ENCODE results near the gene PGM2. TPM values are rescaled to one million over a fixed set of nuclear protein-coding genes. Genes with fewer than 3 reads are reported as not detected.

The PGM2 gene
- total and polyA plus RNA-seq, 7 donors, result 1.1 to 4.7 (median 2.5) TPM

DNA sequence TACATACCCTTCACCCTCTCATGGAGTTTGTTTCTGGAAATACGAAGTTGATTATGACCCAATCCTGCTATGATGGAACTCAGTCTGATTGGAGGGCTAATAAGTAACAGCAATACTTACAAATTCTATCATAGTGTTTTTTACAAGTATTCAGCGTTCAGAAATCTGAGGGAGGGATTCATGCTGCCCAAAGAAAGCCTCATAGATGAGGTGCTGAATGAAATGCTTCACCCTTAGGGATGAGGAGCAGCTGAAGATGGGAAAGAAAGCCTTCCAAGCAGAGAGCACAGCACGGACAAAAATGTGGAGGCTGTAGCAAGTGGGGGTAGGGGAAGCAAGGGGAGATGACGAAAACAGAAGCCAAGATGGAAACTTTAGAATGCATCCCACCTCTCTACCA, 36.5 kb downstream of the PGM2 start:
- intact Hi-C loops (cut with DNase I), result no loop called here
- Histone ChIP-seq H3K4me3 (no peak overlapping the region), H3K27me3 (ENCODE audit: insufficient read depth in 3 of 3, low read length in 2 of 3) (no peaks in the 10 kb centered on the region), H3K36me3 (ENCODE audit: insufficient read depth in 1 of 2, low read depth in 1 of 2) (peaks cover 0 to 6% of the 10 kb centered on the region in 2 donors), H3K9me3 (no peaks in the 10 kb centered on the region), H3K4me1 (no peaks in the 10 kb centered on the region), H3K27ac (no peak overlapping the region)
- DNase-seq, result no peak
- WGBS, 3 donors, result 86 to 89% (median 88%) methylated on average over 4 of the region's 4 CpGs
- TF ChIP-seq CTCF (IDR thresholded peaks at IDR 0.05), result no peak
- ATAC-seq, result no peak

DNA sequence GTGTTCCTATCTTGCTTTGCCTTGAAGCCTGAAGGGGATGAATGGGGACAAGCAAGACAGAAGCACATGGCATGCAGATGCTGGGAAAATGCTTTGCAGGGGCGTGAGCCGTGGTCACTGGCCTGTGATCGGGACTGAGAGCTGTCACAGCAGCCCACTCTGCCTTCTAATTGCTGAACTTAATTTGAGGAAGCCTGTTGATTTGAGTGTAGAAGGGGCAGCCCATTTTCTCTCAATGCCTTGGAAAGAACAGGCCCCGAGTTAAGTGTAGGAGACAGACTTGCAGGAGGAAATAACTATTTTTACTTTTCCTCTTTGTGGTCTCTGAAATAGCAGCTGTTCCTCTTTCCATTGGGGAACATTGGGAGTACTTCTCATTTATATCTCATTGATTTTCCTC, 38.3 kb downstream of the PGM2 start:
- intact Hi-C loops (cut with DNase I), result no loop called here
- DNase-seq (no peak), ATAC-seq (no peak)
- TF ChIP-seq CTCF (IDR thresholded peaks at IDR 0.05), result no peak
- Histone ChIP-seq H3K36me3 (ENCODE audit: insufficient read depth in 1 of 2, low read depth in 1 of 2) (peaks cover 0 to 6% of the 10 kb centered on the region in 2 donors), H3K4me1 (no peaks in the 10 kb centered on the region), H3K4me3 (no peak overlapping the region), H3K27ac (no peak overlapping the region), H3K27me3 (ENCODE audit: insufficient read depth in 3 of 3, low read length in 2 of 3) (no peaks in the 10 kb centered on the region), H3K9me3 (no peaks in the 10 kb centered on the region)
- 74 to 80% (median 77%) methylated on average over 4 of the region's 4 CpGs for WGBS, 3 donors

DNA sequence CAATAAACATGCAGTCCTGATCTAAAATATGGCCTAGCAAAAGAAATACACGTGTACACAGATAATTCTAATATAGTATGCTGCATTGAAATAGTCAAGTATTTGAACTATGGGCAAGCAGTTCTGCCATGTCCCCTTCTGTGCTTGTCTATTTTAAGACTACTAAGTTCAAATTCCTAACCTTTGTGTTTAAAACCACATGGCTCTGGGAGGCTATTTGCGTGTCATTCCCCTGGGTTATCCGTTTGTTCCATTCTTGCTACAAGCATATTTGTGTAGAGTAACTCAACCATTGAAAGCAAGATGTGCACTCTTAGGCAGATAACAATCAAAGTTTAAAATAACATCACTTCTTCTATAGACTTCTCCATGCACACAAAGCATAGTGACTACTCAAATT, 39.0 kb downstream of the PGM2 start:
- intact Hi-C loops (cut with DNase I), result no loop called here
- 39 to 56% (median 41%) methylated on average over 3 of the region's 3 CpGs for WGBS, 3 donors
- Histone ChIP-seq H3K9me3 (no peaks in the 10 kb centered on the region), H3K4me1 (no peaks in the 10 kb centered on the region), H3K27me3 (ENCODE audit: insufficient read depth in 3 of 3, low read length in 2 of 3) (no peaks in the 10 kb centered on the region), H3K4me3 (no peak overlapping the region), H3K36me3 (ENCODE audit: insufficient read depth in 1 of 2, low read depth in 1 of 2) (peaks cover 0 to 6% of the 10 kb centered on the region in 2 donors), H3K27ac (no peak overlapping the region)
- ATAC-seq (no peak), DNase-seq (no peak)
- no peak for TF ChIP-seq CTCF (IDR thresholded peaks at IDR 0.05)

DNA sequence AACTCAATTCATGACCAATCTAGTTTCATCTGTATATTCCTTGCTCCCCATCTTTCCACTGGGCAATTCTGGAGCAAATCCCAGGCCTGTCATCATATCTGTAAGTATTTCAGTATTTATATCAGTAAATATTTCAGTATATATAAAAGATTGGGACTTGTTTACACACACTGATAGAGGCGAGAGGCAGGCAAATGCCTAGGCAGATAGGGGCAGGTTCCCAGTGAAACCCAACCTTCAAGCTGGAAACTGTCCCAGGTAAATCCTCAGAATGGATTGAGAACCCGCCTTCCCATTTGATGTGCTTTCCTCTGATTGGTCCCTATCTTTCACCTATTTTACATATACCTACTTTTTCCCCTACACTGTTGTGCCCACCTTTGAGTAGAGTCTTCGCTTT, 40.6 kb downstream of the PGM2 start:
- DNase-seq (no peak), ATAC-seq (no peak)
- Histone ChIP-seq H3K4me1 (no peaks in the 10 kb centered on the region), H3K9me3 (no peaks in the 10 kb centered on the region), H3K27me3 (ENCODE audit: insufficient read depth in 3 of 3, low read length in 2 of 3) (no peaks in the 10 kb centered on the region), H3K4me3 (no peak overlapping the region), H3K36me3 (ENCODE audit: insufficient read depth in 1 of 2, low read depth in 1 of 2) (no peaks in the 10 kb centered on the region), H3K27ac (no peak overlapping the region)
- 93 to 97% (median 96%) methylated on average over 3 of the region's 3 CpGs for WGBS, 3 donors
- intact Hi-C loops (cut with DNase I), result no loop called here
- no peak for TF ChIP-seq CTCF (IDR thresholded peaks at IDR 0.05)

GRCh38 chr4:37868238-37868637, 41.8 kb downstream of the PGM2 start:
- H3K4me1 ChIP-seq, result no peaks in the 10 kb centered on the region
- DNase-seq (no peak), ATAC-seq (no peak)
- no peak for TF ChIP-seq CTCF (IDR thresholded peaks at IDR 0.05)
- whole genome bisulfite sequencing, 3 donors, result 82 to 85% (median 84%) methylated on average over 4 of the region's 4 CpGs
- H3K27ac ChIP-seq, result no peak overlapping the region
- H3K4me3 ChIP-seq, result no peak overlapping the region
- H3K36me3 ChIP-seq (ENCODE audit: insufficient read depth in 1 of 2, low read depth in 1 of 2), result no peaks in the 10 kb centered on the region
- H3K9me3 ChIP-seq, result no peaks in the 10 kb centered on the region
- intact Hi-C loops (cut with DNase I), result no loop called here
- H3K27me3 ChIP-seq (ENCODE audit: insufficient read depth in 3 of 3, low read length in 2 of 3), result no peaks in the 10 kb centered on the region

Data from psoas muscle (tissue), 8 donors.